Hepatocyte (in vitro differentiated cells): ENCODE measurements around the gene TRPM1.

Experiments
- EZH2phosphoT487 ChIP-seq: fragments of 200-600 bp; sonication (generic); IDR thresholded peaks from one replicate; pipeline ENCODE4 v1.6.1; 2018; ENCODE audit warnings: antibody characterized with exemption, mild to moderate bottlenecking, low read depth, moderate library complexity; ENCODE audit not compliant: unreplicated experiment, severe bottlenecking
- TF ChIP-seq, protein P1 (sequence below): fragments of 200-600 bp; sonication (generic); IDR thresholded peaks from 2 replicates; pipeline ENCODE4 v1.5.1; 2016; ENCODE audit warnings: antibody characterized with exemption, mild to moderate bottlenecking; ENCODE audit not compliant: poor library complexity

DNA sequence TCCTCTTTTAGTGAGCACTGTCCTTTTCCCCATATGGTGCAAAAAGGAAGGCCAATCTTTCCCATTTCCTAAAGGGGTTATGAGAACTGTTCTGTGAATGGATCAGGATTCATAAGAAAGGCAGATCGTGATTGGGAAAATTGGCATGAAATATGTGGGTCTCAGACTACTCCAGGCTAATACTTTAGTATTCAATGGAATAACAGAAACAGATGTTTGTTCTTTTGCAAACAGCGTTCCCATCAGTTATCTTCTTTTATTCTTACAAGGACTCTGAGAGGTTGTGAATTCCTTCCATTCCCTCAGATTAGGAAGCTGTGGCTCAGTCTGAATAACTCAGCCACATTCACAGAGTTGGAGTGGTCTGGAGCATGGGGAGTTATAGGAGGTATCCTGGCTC, 58.8 kb downstream of the TRPM1 start:
- TF ChIP-seq, protein P1, sequence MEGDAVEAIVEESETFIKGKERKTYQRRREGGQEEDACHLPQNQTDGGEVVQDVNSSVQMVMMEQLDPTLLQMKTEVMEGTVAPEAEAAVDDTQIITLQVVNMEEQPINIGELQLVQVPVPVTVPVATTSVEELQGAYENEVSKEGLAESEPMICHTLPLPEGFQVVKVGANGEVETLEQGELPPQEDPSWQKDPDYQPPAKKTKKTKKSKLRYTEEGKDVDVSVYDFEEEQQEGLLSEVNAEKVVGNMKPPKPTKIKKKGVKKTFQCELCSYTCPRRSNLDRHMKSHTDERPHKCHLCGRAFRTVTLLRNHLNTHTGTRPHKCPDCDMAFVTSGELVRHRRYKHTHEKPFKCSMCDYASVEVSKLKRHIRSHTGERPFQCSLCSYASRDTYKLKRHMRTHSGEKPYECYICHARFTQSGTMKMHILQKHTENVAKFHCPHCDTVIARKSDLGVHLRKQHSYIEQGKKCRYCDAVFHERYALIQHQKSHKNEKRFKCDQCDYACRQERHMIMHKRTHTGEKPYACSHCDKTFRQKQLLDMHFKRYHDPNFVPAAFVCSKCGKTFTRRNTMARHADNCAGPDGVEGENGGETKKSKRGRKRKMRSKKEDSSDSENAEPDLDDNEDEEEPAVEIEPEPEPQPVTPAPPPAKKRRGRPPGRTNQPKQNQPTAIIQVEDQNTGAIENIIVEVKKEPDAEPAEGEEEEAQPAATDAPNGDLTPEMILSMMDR, result no peak
- TF ChIP-seq EZH2phosphoT487, result no peak
